Mesodermal cell (in vitro differentiated cells): ENCODE measurements around the gene MAGI1.
A peak's percentile ranks its signal among the peaks of the same experiment; 100 is the strongest.
"Not testable (repeated sequence)": the region's sequence is repeated elsewhere in the genome, so short reads cannot be mapped to it uniquely, and the experiment has no call there.

Experiments used
- H3K27ac ChIP-seq: 2 replicates; pipeline ENCODE4 v1.7.0; 2013; ENCODE audit warnings: mild to moderate bottlenecking, low read depth, low read length, moderate library complexity; ENCODE audit not compliant: severe bottlenecking
- H3K36me3 ChIP-seq: 2 replicates; pipeline ENCODE4 v1.7.1; 2013; ENCODE audit warnings: mild to moderate bottlenecking, low read length, moderate library complexity; ENCODE audit not compliant: control insufficient read depth, insufficient read depth
- H3K4me1 ChIP-seq: one replicate; pipeline ENCODE4 v1.7.1; 2013; ENCODE audit warnings: mild to moderate bottlenecking, low read length; ENCODE audit not compliant: insufficient read depth, control insufficient read depth, poor library complexity, severe bottlenecking
- H3K4me3 ChIP-seq: 2 replicates; pipeline ENCODE4 v1.7.0; 2013; ENCODE audit warnings: low read length, control low read depth, mild to moderate bottlenecking; ENCODE audit not compliant: insufficient read depth, poor library complexity, severe bottlenecking; ENCODE audit errors: extremely low read depth
- H3K9me3 ChIP-seq: 2 replicates; pipeline ENCODE4 v1.7.1; 2013; ENCODE audit warnings: mild to moderate bottlenecking, low read length, moderate library complexity; ENCODE audit not compliant: control insufficient read depth
- WGBS, 2 experiments: methylation state at CpG; one replicate each; pipeline ENCODE4 v1.1.5; 2013; ENCODE audit warnings: missing lambda C conversion rate in 2 of 2; ENCODE audit not compliant: insufficient coverage in 2 of 2; 5-methylcytosine and 5-hydroxymethylcytosine counted together

MAGI1 gene

DNA sequence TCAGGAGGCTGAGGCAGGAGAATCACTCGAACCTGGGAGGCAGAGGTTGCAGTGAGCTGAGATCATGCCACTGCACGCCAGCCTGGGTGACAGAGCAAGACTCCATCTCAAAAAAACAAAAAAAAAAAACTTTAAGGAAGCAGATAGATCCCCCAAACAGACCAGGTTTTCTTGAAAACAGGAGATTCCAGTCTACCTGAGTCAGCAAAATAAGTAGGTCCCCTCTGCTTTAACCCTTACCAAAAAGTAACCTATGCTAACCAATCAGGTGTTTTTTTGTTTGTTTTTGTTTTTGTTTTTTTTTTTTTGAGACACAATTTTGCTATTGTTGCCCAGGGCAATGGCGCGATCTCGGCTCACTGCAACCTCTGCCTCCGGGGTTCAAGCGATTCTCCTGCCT lies 179.1 kb downstream of the MAGI1 start:
- not testable (repeated sequence) for H3K9me3 ChIP-seq, H3K27ac ChIP-seq, H3K4me3 ChIP-seq, H3K36me3 ChIP-seq
- 100% methylated on average over 1 to 6 of the region's 7 CpGs for WGBS, 2 experiments
- H3K4me1 ChIP-seq, result peaks cover 24% of the 10 kb centered on the region

DNA sequence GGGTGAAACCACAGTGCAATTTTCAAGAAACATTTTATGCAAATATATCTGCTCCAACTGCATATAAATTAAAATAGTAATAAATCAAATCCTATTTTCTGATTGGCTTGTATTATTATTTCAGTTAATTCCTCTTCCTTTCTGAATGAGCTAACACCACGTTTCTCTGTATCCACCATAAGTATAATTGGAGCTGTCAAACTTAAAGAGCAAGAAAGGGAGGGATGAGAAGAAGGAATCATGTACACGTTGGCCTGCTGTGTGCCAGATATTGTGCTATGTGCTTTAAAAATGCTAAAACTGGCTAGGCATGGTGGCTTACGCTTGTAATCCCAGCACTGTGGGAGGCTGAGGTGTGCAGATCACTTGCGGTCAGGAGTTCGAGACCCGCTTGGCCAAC lies 180.0 kb downstream of the MAGI1 start:
- peaks cover 28% of the 10 kb centered on the region for H3K4me1 ChIP-seq

DNA sequence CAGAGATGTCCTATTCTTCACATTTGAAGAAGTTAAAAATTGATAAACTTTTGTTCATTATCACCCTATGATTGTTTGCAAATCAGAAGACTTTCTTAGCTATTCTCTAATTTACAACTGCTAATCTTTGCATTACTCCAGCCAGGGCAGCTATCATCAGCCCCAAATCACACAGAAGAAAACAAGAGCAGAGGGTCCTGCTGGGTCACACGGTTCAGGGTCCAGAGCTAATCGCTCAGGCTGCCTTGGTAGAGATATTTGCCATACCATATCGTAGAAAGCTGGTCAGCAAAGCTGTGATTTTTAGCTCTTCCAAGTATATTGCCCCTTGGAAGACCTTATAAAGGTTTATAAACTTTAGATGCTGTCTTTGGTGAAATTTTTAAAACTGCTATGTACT lies 181.4 kb downstream of the MAGI1 start:
- WGBS, 2 experiments, result 78 to 100% methylated on average over 1 to 3 of the region's 3 CpGs
- no peak overlapping the region for H3K4me3 ChIP-seq
- H3K36me3 ChIP-seq, result no peaks in the 10 kb centered on the region
- peaks cover 28% of the 10 kb centered on the region for H3K4me1 ChIP-seq
- peaks cover 7% of the 10 kb centered on the region for H3K9me3 ChIP-seq
- no peak overlapping the region for H3K27ac ChIP-seq

More for the DNA sequence above, 180.0 kb downstream of the MAGI1 start:
- H3K27ac ChIP-seq, result no peak overlapping the region
- no peak overlapping the region for H3K4me3 ChIP-seq
- H3K36me3 ChIP-seq, result no peaks in the 10 kb centered on the region
- H3K9me3 ChIP-seq, result peaks cover 7% of the 10 kb centered on the region
- 90 to 93% methylated on average over 2 to 5 of the region's 6 CpGs for WGBS, 2 experiments

DNA sequence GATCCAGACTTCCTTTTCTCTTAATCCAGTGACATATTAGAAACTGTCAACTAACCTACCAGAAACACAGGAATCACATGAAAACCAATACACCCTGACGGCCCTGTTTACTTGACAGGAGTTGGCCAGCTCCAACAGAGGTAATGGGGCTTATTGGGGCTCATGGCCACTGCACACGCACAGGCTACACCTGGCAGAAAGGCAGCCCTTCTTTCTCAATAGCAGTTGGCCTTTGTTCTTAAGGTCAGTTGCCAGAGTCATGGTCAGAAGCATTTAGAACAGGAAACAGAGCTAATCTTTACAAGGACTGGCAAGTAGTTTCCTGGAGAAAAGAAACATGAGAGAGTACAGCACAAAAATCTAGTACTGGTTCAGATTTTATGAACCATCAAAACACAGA lies 181.8 kb downstream of the MAGI1 start:
- H3K4me1 ChIP-seq, result peaks cover 25% of the 10 kb centered on the region
- no peak overlapping the region for H3K4me3 ChIP-seq
- no peak overlapping the region for H3K27ac ChIP-seq

DNA sequence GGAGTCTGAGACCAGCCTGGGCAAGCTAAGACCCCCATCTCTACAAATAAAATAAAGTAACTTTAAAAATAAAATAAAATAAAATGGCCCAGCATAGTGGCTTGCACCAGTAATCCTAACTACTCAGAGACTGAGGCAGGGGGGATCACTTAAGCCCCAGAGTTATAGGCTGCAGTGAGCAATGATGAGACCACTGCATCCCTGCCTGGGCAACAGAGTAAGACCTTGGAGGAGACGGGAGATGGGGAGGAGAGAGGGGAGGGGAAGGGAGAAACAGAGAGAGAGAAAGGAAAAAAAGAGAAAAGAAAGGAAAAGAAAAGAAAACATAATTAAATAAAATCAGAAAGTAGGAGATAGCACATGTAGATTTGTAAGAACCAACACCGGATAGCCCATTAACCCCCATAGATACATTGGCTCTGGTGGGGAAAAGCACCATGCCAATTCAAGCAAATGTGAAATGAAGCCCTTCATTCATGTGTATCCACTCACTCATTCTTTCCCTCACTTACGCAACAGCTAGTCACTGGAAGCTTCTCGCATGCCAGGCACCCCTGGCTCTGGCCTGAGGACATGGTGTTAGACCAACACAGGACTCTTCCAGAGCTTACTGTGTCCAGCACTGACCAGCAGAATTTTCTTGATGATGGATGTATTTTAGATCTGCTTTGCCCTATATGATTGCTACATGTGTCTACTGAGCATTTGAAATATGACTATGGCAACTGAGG lies 183.2 kb downstream of the MAGI1 start:
- whole genome bisulfite sequencing, 2 experiments, result 88 to 95% methylated on average over 3 of the region's 4 CpGs
- Histone ChIP-seq H3K9me3 (peaks cover 7% of the 10 kb centered on the region), H3K4me3 (no peak overlapping the region), H3K4me1 (peaks cover 28% of the 10 kb centered on the region), H3K27ac (no peak overlapping the region), H3K36me3 (no peaks in the 10 kb centered on the region)

More for the DNA sequence above, 181.8 kb downstream of the MAGI1 start:
- 85 to 86% methylated on average over 1 to 2 of the region's 2 CpGs for WGBS, 2 experiments
- Histone ChIP-seq H3K9me3 (peaks cover 7% of the 10 kb centered on the region), H3K36me3 (no peaks in the 10 kb centered on the region)

DNA sequence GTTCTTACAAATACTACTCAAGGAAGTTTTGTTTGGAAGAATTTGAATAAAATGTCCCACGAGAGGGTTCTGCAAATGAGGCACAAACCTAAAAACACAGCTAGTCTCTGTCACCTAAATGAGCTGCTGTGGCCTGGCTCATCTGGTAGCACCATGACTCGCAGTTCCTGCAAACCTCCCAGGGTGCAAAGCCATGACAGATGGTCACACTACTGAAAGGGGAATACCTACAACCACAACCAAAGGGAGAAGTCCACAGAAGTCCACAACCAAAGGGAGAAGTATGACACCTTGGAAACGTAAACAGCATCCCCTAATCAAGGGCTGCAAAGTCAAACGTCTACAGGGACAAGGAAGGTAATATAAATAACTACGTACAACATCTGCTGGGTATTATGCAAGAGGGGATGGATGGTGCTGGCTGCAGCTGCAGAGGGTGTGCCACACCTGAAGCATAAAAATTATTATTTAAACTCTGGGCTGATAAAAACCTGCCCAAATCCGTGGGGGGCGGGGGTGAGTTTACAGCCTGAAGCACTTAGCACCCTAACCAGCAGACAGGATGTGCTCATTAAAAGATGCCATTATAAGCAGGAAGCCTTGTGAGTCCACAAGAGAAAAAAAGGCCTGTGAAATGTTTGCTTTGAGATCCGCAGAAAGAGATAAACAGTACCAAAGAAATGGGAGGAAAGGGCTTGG lies 184.0 kb downstream of the MAGI1 start:
- no peak overlapping the region for H3K4me3 ChIP-seq
- H3K27ac ChIP-seq, result no peak overlapping the region
- WGBS, 2 experiments, result 31 to 43% methylated on average over 3 to 4 of the region's 8 CpGs

DNA sequence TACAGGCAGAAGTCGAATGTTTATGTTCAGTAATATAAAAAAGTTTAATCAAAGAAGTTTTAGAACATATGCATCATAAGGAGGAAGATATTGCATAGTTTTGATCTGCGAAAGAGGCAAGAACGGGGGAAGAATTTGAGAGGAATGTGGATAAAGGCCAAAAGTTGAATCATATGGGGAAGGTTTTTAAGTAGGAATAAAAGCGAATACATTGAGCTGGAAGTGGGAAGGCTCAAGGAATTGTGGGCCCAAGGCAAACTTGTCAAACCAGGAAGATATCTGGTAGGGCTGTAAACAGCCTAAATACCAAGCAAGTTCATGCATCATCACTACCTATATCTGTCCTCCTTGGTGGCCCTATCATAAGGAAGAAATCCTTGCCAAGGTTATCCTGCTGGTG lies 186.9 kb downstream of the MAGI1 start:
- 85 to 94% methylated on average over 2 to 3 of the region's 4 CpGs for WGBS, 2 experiments
- H3K4me1 ChIP-seq, result peaks cover 33% of the 10 kb centered on the region

More for the DNA sequence above, 184.0 kb downstream of the MAGI1 start:
- Histone ChIP-seq H3K36me3 (no peaks in the 10 kb centered on the region), H3K9me3 (peaks cover 7% of the 10 kb centered on the region), H3K4me1 (peaks cover 35% of the 10 kb centered on the region)

DNA sequence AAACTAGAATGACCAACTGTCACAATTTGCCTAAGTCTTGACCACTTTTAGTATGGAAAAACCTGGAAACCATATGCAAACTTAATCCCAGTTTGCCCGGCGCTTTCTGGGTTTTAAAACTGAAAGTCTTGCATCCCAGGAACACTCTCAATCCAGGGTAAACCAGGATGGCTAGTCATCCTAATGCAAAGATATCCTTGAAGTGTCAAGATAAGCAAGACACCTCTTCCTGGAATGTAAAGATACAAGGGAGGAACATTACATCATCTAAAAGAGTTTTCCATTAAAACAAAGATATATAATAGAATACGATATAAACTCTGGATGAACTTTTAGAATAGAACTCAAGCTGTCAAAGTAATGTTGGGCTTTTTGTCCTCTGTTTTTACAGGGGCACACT lies 188.5 kb downstream of the MAGI1 start:
- Histone ChIP-seq H3K27ac (peak overlapping the region; percentile 45), H3K9me3 (no peaks in the 10 kb centered on the region), H3K4me3 (no peak overlapping the region), H3K36me3 (no peaks in the 10 kb centered on the region), H3K4me1 (peaks cover 28% of the 10 kb centered on the region)
- 72% methylated on average over 2 of the region's 3 CpGs; no CpG with 5 or more reads in 1 of the 2 experiments for WGBS, 2 experiments

More for the DNA sequence above, 186.9 kb downstream of the MAGI1 start:
- Histone ChIP-seq H3K27ac (no peak overlapping the region), H3K4me3 (no peak overlapping the region), H3K9me3 (no peaks in the 10 kb centered on the region), H3K36me3 (no peaks in the 10 kb centered on the region)

DNA sequence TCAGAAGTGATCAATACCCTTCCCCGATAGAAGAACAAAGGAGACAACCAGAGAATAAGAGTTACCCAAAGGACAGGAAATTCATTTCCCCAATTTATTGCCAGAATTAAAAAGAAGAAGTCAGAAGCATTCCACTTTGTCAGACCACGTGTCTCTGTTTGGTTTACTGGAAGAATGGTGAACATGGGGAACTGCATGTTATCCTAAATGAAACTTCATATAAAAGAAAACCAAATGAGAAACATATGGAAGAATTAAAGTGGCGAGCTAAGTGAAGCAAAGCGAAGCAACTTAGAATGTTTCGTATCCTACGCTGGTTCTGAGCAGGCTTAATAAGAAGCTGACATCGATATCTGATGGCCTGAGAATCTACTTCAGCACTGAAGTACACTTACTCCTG lies 190.7 kb downstream of the MAGI1 start:
- Histone ChIP-seq H3K9me3 (peaks cover 7% of the 10 kb centered on the region), H3K27ac (no peak overlapping the region), H3K4me1 (peaks cover 18% of the 10 kb centered on the region), H3K36me3 (no peaks in the 10 kb centered on the region), H3K4me3 (no peak overlapping the region)
- 95 to 99% methylated on average over 5 to 6 of the region's 7 CpGs for WGBS, 2 experiments

DNA sequence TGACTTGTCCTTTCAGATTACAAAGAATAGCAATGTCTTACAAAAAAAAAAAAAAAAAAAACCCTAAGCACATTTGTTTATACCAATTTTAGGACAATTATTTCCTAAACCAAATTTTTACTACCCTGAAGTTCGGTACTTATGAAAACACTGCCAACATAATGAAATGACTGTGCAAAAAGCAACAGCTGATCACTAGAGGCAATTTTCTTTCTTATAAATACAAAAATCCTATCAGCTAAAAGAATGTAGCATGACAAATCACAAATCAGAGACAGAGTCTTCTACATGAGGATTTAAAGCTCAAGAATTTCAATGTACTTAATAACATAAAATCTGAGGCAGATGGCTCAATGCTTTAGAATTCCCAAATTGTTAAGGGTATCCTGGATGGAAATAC lies 191.8 kb downstream of the MAGI1 start:
- no peak overlapping the region for H3K4me3 ChIP-seq
- WGBS, 2 experiments, result 83% methylated on average over 1 of the region's 1 CpG; no CpG with 5 or more reads in 1 of the 2 experiments
- H3K36me3 ChIP-seq, result no peaks in the 10 kb centered on the region
- peaks cover 12% of the 10 kb centered on the region for H3K9me3 ChIP-seq
- no peak overlapping the region for H3K27ac ChIP-seq
- peaks cover 18% of the 10 kb centered on the region for H3K4me1 ChIP-seq

DNA sequence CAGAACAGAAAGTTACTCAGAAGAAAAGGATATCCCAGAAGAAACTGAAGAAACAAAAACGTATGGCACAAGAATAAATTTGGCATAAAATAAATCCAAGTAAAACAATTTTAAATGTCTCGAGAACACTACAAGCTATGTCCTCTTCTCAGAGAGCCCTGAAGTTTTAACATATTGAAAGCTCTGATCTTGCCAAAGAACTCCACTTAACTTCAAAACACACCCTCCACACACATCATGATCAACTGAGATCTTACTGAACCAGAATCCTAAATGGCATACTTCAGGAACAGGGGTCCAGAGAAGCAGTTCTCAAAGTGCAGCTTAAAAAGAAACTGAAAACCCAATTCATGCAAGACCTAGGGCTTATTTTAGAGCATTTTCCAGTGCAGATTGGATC lies 194.3 kb downstream of the MAGI1 start:
- 95% methylated on average over 2 of the region's 2 CpGs; no CpG with 5 or more reads in 1 of the 2 experiments for WGBS, 2 experiments

More for the DNA sequence above, 194.3 kb downstream of the MAGI1 start:
- Histone ChIP-seq H3K9me3 (peaks cover 12% of the 10 kb centered on the region), H3K4me1 (peaks cover 3% of the 10 kb centered on the region), H3K4me3 (no peak overlapping the region), H3K27ac (no peak overlapping the region), H3K36me3 (no peaks in the 10 kb centered on the region)
